ENCODE measurements around the gene VSTM2L.
A peak's percentile ranks its signal among the peaks of the same experiment; 100 is the strongest.

The VSTM2L gene

DNA sequence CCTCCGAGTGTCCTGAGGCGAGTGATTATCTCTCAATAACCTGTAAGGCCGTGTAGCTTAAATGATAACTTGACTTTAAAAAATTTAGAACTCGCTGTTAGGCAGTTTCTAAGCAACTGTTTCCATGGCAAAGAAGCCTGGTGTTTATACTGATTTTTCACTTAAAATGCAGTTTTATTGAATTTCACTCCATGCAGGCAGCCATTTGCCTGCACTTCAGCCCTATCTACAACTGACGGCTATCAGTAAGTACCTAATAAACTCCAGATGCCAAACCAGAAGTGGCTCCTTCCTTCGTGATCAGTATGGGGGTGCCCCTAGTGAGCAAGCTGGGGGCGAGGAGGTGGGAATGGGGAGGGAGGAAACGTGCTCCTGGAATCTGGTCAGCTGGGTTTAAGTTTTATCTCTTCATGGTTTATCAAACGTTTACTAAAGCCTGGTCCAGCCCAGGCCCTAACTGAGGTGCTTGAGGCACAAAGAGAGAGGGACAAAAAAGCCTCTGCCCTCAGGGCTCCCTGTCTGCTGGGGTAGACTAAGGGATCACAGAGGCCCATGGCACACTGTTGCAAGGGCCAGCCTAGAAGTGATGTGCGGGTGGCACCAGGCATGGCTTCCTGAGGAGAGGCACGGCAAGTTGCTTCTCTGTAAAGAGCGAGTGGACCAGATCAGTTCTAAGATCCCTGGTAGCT lies 84.8 kb downstream of the VSTM2L start:
- no peak for DNase-seq (ENCODE audit: low read depth in 2 of 2)

GRCh38 chr20:37988306-37988954 lies 85.5 kb downstream of the VSTM2L start:
- DNase-seq (ENCODE audit: low read depth in 2 of 2), result no peak

DNA sequence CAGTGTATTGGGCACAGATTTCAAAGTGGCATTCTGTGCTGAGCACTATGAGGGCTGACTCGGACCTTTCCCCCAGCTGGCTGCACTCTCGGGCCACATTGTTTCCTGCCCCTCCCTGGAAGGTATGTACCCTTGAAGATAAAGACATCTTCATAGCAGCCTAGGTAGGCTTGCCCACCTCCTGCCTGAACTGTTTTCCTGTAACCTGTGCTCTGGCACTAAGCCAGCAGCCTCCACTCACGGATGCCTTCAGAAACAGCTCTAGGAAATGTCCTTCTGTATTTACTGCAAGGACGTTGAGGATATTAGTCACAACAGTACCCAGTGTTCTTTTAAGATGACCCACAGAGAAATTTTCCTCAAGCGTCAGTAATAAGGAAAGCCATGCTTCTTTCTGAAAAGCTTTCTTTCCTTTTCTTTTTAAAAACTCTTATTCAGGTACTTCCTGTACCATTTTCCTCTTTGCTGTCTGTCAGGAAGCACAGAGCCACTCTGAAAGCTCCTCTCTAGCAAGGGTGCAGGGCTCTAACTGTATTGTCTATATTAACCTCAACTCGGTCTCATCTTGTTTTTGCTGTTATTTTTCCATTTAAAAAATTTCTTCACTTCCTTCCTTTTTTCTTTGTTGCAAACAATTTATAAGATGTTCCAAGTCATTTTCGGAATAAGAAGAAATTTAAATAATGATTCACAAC lies 86.8 kb downstream of the VSTM2L start:
- no peak for DNase-seq (ENCODE audit: low read depth in 2 of 2)

GRCh38 chr20:37990571-37991151 lies 87.7 kb downstream of the VSTM2L start:
- peak; percentile 17 to 28 for DNase-seq (ENCODE audit: low read depth in 2 of 2)

DNA sequence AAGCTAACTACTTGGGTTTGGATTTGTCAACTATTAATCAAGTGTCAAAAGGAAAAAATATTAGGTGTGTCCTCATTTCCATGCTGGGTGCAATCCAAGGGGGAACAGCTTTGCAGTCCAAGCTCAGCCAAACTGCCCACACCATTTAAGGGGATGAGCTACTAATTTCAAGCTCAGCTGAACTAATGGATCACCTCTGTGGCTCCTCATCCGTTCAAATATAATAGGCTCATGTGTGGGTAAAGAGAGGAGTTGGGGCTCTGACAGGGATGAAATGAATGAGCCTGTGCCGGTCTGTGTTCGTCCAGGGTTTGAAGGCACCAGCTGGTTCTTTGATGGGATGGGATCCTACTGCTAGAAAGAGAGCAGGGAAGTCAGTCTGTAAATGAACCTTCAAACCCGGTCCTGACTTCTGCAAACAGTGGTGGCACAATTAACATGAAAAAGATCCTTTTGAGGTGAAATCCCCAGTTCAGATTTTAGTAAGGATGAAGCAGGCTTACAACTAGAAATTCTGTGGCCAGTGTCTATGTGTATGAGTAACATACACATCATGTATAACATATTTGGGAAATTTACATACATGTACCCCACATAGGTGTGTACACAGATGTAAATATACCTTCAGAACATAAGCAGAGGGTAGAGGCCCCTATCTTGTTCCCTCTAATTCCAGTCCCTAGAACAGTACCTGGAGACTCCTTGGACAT lies 88.4 kb downstream of the VSTM2L start:
- no peak for DNase-seq (ENCODE audit: low read depth in 2 of 2)

- no peak for DNase-seq (ENCODE audit: low read depth in 2 of 2)
Measured at GRCh38 chr20:37991908-37992307, 89.0 kb downstream of the VSTM2L start.

GRCh38 chr20:37992802-37993409 lies 90.0 kb downstream of the VSTM2L start:
- DNase-seq (ENCODE audit: low read depth in 2 of 2), result no peak

- DNase-seq (ENCODE audit: low read depth in 2 of 2), result no peak
Measured at GRCh38 chr20:37994512-37994911, 91.6 kb downstream of the VSTM2L start.

Data from stimulated activated CD8-positive, alpha-beta memory T cell treated with anti-CD3 and anti-CD28 coated beads, Interleukin-15, amount 100 ng/mL, for 4 hours (primary cell).